ENCODE measurements around the gene ALOX12. TPM values are rescaled to one million over a fixed set of nuclear protein-coding genes. Genes with fewer than 3 reads are reported as not detected.
A peak's percentile ranks its signal among the peaks of the same experiment; 100 is the strongest.

The ALOX12 gene
- total and polyA plus RNA-seq, 12 donors, result 0.16 to 0.39 (median 0.23) TPM; not detected in 9

- 21 to 40% (median 31%) methylated on average over 3 to 10 of the region's 10 CpGs for WGBS, 4 donors
- peaks cover 27 to 34% of the 10 kb centered on the region in 2 donors for H3K4me1 ChIP-seq (replicated peaks in 1 of 2)
- DNase-seq, result peak in 1 of 7 donors; percentile 23
- TF ChIP-seq POLR2A (IDR thresholded peaks at IDR 0.05), result no peak
- no peak for TF ChIP-seq CTCF (IDR thresholded peaks at IDR 0.05)
- intact Hi-C loops (cut with DNase I), result no loop called here
- peak overlapping the region; percentile 22 to 69 (median 51) for H3K4me3 ChIP-seq
- H3K36me3 ChIP-seq (replicated peaks in 1 of 2), result no peaks in the 10 kb centered on the region
- H3K27ac ChIP-seq, result peak overlapping the region; percentile 19 to 99 (median 91)
- H3K9me3 ChIP-seq (replicated peaks in 1 of 3), result no peaks in the 10 kb centered on the region
- no peaks in the 10 kb centered on the region for H3K27me3 ChIP-seq
Measured at GRCh38 chr17:7019367-7019766, 23.5 kb downstream of the ALOX12 start.

- Histone ChIP-seq H3K4me1 (replicated peaks in 1 of 2) (peaks cover 27 to 34% of the 10 kb centered on the region in 2 donors), H3K27me3 (no peaks in the 10 kb centered on the region), H3K9me3 (replicated peaks in 1 of 3) (no peaks in the 10 kb centered on the region), H3K27ac (peak overlapping the region; percentile 52 to 99 (median 91)), H3K4me3 (peak overlapping the region in 3 of 4 donors; percentile 36 to 69 (median 66)), H3K36me3 (replicated peaks in 1 of 2) (no peaks in the 10 kb centered on the region)
- WGBS, 4 donors, result 7 to 16% (median 13%) methylated on average over 8 to 16 of the region's 16 CpGs
- no peak for TF ChIP-seq CTCF (IDR thresholded peaks at IDR 0.05)
- no peak for TF ChIP-seq POLR2A (IDR thresholded peaks at IDR 0.05)
- DNase-seq, result peak; percentile 65 to 81 (median 69)
- intact Hi-C loops (cut with DNase I), result loop anchor here in 1 of 2 donors (5.0 kb wide), 1 partner anchor 108 kb away; no protein-coding TSS in a partner anchor
Measured at GRCh38 chr17:7019839-7020519, 24.1 kb downstream of the ALOX12 start.

GRCh38 chr17:7020894-7021664 is 25.2 kb downstream of the ALOX12 start:
- TF ChIP-seq POLR2A (IDR thresholded peaks at IDR 0.05) (no peak), CTCF (IDR thresholded peaks at IDR 0.05) (no peak)
- Histone ChIP-seq H3K27ac (peak overlapping the region in 3 of 5 donors; percentile 35 to 71 (median 52)), H3K4me3 (no peak overlapping the region), H3K27me3 (no peaks in the 10 kb centered on the region), H3K9me3 (replicated peaks in 1 of 3) (no peaks in the 10 kb centered on the region), H3K36me3 (replicated peaks in 1 of 2) (no peaks in the 10 kb centered on the region), H3K4me1 (replicated peaks in 1 of 2) (peaks cover 24 to 27% of the 10 kb centered on the region in 2 donors)
- DNase-seq, result no peak
- intact Hi-C loops (cut with DNase I), result loop anchor here in 1 of 2 donors (5.0 kb wide), 1 partner anchor 109 kb away; no protein-coding TSS in a partner anchor
- 60 to 82% (median 68%) methylated on average over 7 to 11 of the region's 11 CpGs for WGBS, 4 donors
